ENCODE data around the gene SPRN. TPM values are rescaled to one million over a fixed set of nuclear protein-coding genes. Genes with fewer than 3 reads are reported as not detected.

Gene SPRN
- total and polyA plus RNA-seq, 2 of the 4 experiments (the other 2 are of a cell fraction) = 0.36 to 2.3 TPM

DNA sequence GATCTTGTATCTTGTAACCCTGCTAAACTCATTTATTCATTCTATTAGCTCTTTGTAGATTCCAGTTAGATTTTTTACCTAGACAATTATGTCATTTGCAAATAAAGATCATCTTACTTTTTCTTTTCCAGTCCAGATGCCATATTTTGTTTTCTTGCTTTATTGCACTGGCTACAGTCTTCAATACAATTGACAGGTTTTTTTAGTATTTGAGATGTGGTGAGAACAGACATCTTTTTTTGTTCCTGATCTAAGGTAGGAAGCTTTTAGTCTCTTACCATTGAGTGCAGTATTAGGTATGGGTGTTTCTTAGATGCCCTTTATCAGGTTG is 12.1 kb downstream of the SPRN start:
- Histone ChIP-seq H3K27me3 (ENCODE audit: control insufficient read depth, insufficient read depth, low read length) (no peaks in the 10 kb centered on the region), H4K8ac (ENCODE audit: low read depth in 2 of 2, low read length in 2 of 2) (no peak overlapping the region), H3K79me1 (ENCODE audit: low read depth in 1 of 2, low read length in 2 of 2) (peaks cover 20 to 22% of the 10 kb centered on the region in 2 experiments), H2AK9ac (replicated peaks; ENCODE audit: low read depth, low read length, poor library complexity) (no peak overlapping the region), H3K9ac (ENCODE audit: low read depth, low read length) (no peak overlapping the region), H4K5ac (ENCODE audit: low read depth, low read length) (no peak overlapping the region), H3K27ac (ENCODE audit: insufficient read depth, low read length) (no peak overlapping the region), H4K91ac (ENCODE audit: insufficient read depth, low read depth, low read length) (no peak overlapping the region), H3K36me3 (ENCODE audit: control insufficient read depth, insufficient read depth, low read length) (peaks cover 22% of the 10 kb centered on the region), H3K23ac (ENCODE audit: low read depth, low read length) (no peak overlapping the region), H3K4me1 (ENCODE audit: control insufficient read depth, insufficient read depth, low read length) (no peaks in the 10 kb centered on the region), H3K4ac (ENCODE audit: low read depth, low read length) (no peak overlapping the region), H2BK120ac (ENCODE audit: low read depth, low read length) (no peak overlapping the region), H2AFZ (replicated peaks; ENCODE audit: low read length, poor library complexity) (no peak overlapping the region), H2BK20ac (ENCODE audit: low read depth, low read length) (no peak overlapping the region), H3K9me1 (ENCODE audit: insufficient read depth, low read length) (no peaks in the 10 kb centered on the region), H2AK5ac (ENCODE audit: low read depth, low read length) (no peak overlapping the region), H3K18ac (ENCODE audit: low read depth, low read length) (no peak overlapping the region), H3K4me2 (ENCODE audit: low read depth, low read length) (no peak overlapping the region), H3K9me3 (ENCODE audit: control insufficient read depth, insufficient read depth, low read length) (peaks cover 6% of the 10 kb centered on the region), H3K14ac (replicated peaks; ENCODE audit: low read depth, low read length) (no peak overlapping the region), H2BK5ac (ENCODE audit: low read depth, low read length, poor library complexity, severe bottlenecking) (no peak overlapping the region), H4K20me1 (ENCODE audit: insufficient read depth, low read length) (no peaks in the 10 kb centered on the region; the same call in 1 of the 2 replicates), H3K56ac (ENCODE audit: extremely low read depth, insufficient read depth, low read length) (no peak overlapping the region), H3K4me3 (ENCODE audit: insufficient read depth, low read depth, low read length) (no peak overlapping the region), H2BK15ac (ENCODE audit: low read depth, low read length) (no peak overlapping the region)
- dilution Hi-C loops (cut with HindIII; ENCODE audit: low sequenced_read_pairs, unreplicated experiment) = no loop called here
- ChIA-PET POLR2A (ENCODE audit: unreplicated experiment) (no interaction called here), CTCF (no interaction called here)
- in situ Hi-C loops (cut with MboI; ENCODE audit: low sequenced_read_pairs) = no loop called here
- ATAC-seq (ENCODE audit: low read depth) = no peak
- no TSS peak for BruUV-seq (replicated peaks)
- TF ChIP-seq RCOR1 (IDR thresholded peaks at IDR 0.05; ENCODE audit: insufficient replicate concordance, low read length) (no peak), MXI1 (IDR thresholded peaks at IDR 0.05; ENCODE audit: borderline replicate concordance, low read depth, low read length) (no peak), RFX5 (IDR thresholded peaks at IDR 0.05; ENCODE audit: low read depth, low read length) (no peak), MAZ (IDR thresholded peaks at IDR 0.05; ENCODE audit: borderline replicate concordance, low read depth, low read length) (no peak), NFE2L2 (IDR thresholded peaks at IDR 0.05; ENCODE audit: low read depth, low read length) (no peak), BHLHE40 (IDR thresholded peaks at IDR 0.05; ENCODE audit: low read depth, low read length) (no peak), CHD1 (IDR thresholded peaks at IDR 0.05; ENCODE audit: low read depth, low read length) (no peak), CEBPB (IDR thresholded peaks at IDR 0.05; ENCODE audit: low read depth, low read length) (no peak), FOS (IDR thresholded peaks at IDR 0.05; ENCODE audit: low read depth, low read length) (no peak), POLR2A (IDR thresholded peaks at IDR 0.05; ENCODE audit: low read depth, low read length) (no peak), MAFK (IDR thresholded peaks at IDR 0.05; ENCODE audit: low read depth, low read length) (no peak)
- TF ChIP-seq, protein P1, sequence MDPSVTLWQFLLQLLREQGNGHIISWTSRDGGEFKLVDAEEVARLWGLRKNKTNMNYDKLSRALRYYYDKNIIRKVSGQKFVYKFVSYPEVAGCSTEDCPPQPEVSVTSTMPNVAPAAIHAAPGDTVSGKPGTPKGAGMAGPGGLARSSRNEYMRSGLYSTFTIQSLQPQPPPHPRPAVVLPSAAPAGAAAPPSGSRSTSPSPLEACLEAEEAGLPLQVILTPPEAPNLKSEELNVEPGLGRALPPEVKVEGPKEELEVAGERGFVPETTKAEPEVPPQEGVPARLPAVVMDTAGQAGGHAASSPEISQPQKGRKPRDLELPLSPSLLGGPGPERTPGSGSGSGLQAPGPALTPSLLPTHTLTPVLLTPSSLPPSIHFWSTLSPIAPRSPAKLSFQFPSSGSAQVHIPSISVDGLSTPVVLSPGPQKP (IDR thresholded peaks at IDR 0.05; ENCODE audit: borderline replicate concordance, low read depth, low read length) = no peak
- TF ChIP-seq, protein P2, sequence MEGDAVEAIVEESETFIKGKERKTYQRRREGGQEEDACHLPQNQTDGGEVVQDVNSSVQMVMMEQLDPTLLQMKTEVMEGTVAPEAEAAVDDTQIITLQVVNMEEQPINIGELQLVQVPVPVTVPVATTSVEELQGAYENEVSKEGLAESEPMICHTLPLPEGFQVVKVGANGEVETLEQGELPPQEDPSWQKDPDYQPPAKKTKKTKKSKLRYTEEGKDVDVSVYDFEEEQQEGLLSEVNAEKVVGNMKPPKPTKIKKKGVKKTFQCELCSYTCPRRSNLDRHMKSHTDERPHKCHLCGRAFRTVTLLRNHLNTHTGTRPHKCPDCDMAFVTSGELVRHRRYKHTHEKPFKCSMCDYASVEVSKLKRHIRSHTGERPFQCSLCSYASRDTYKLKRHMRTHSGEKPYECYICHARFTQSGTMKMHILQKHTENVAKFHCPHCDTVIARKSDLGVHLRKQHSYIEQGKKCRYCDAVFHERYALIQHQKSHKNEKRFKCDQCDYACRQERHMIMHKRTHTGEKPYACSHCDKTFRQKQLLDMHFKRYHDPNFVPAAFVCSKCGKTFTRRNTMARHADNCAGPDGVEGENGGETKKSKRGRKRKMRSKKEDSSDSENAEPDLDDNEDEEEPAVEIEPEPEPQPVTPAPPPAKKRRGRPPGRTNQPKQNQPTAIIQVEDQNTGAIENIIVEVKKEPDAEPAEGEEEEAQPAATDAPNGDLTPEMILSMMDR (conservative IDR thresholded peaks at IDR 0.05; ENCODE audit: low read depth, low read length) = no peak
- TF ChIP-seq, protein P3, sequence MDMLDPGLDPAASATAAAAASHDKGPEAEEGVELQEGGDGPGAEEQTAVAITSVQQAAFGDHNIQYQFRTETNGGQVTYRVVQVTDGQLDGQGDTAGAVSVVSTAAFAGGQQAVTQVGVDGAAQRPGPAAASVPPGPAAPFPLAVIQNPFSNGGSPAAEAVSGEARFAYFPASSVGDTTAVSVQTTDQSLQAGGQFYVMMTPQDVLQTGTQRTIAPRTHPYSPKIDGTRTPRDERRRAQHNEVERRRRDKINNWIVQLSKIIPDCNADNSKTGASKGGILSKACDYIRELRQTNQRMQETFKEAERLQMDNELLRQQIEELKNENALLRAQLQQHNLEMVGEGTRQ (IDR thresholded peaks at IDR 0.05; ENCODE audit: low read depth, low read length) = no peak
- intact Hi-C loops (cut with micrococcal nuclease) = no loop called here
- DNase-seq = no peak

All from IMR-90 (cell line).